Germinal center (tissue), 1 donor: Measurements from ENCODE around the gene TRIM25.

Experiments
- DNase-seq: peaks from one replicate; pipeline ENCODE4 v3.0.0; 2012; ENCODE audit warnings: mixed read lengths, low spot score

Gene TRIM25

GRCh38 chr17:56896217-56896967, 17.5 kb downstream of the TRIM25 start:
- peak; percentile 38 for DNase-seq

GRCh38 chr17:56894859-56895455, 18.9 kb downstream of the TRIM25 start:
- no peak for DNase-seq

GRCh38 chr17:56893503-56893902, 20.3 kb downstream of the TRIM25 start:
- no peak for DNase-seq

- DNase-seq: no peak
Observed at GRCh38 chr17:56892333-56892732, 21.5 kb downstream of the TRIM25 start.

GRCh38 chr17:56891751-56892150, 22.1 kb downstream of the TRIM25 start:
- DNase-seq: peak; percentile 58

GRCh38 chr17:56890906-56891674, 22.8 kb downstream of the TRIM25 start:
- no peak for DNase-seq

GRCh38 chr17:56890390-56890789, 23.5 kb downstream of the TRIM25 start:
- DNase-seq: no peak

- no peak for DNase-seq
Observed at GRCh38 chr17:56887552-56888467, 26.0 kb downstream of the TRIM25 start.

- no peak for DNase-seq
Observed at GRCh38 chr17:56887105-56887504, 26.7 kb downstream of the TRIM25 start.

- DNase-seq: no peak
Observed at GRCh38 chr17:56886288-56886731, 27.5 kb downstream of the TRIM25 start.

GRCh38 chr17:56885312-56885657, 28.6 kb downstream of the TRIM25 start:
- no peak for DNase-seq

GRCh38 chr17:56884483-56885311, 29.2 kb downstream of the TRIM25 start:
- no peak for DNase-seq

GRCh38 chr17:56883616-56884015, 30.2 kb downstream of the TRIM25 start:
- no peak for DNase-seq

GRCh38 chr17:56881685-56882295, 32.1 kb downstream of the TRIM25 start:
- no peak for DNase-seq

GRCh38 chr17:56880571-56880970, 33.3 kb downstream of the TRIM25 start:
- DNase-seq: no peak

GRCh38 chr17:56880133-56880532, 33.7 kb downstream of the TRIM25 start:
- no peak for DNase-seq

- DNase-seq: no peak
Observed at GRCh38 chr17:56879280-56879679, 34.6 kb downstream of the TRIM25 start.

GRCh38 chr17:56876766-56877179, 37.1 kb downstream of the TRIM25 start:
- no peak for DNase-seq

GRCh38 chr17:56870081-56870651, 43.7 kb downstream of the TRIM25 start:
- DNase-seq: no peak

GRCh38 chr17:56868716-56869115, 45.1 kb downstream of the TRIM25 start:
- no peak for DNase-seq
